GM04503 (cell line): Measurements from ENCODE around the gene TBXAS1.

ENCODE experiments used
- DNase-seq: peaks from one replicate; pipeline ENCODE4 v3.0.0-alpha.2; 2012; ENCODE audit warnings: low read depth

Gene TBXAS1

DNA sequence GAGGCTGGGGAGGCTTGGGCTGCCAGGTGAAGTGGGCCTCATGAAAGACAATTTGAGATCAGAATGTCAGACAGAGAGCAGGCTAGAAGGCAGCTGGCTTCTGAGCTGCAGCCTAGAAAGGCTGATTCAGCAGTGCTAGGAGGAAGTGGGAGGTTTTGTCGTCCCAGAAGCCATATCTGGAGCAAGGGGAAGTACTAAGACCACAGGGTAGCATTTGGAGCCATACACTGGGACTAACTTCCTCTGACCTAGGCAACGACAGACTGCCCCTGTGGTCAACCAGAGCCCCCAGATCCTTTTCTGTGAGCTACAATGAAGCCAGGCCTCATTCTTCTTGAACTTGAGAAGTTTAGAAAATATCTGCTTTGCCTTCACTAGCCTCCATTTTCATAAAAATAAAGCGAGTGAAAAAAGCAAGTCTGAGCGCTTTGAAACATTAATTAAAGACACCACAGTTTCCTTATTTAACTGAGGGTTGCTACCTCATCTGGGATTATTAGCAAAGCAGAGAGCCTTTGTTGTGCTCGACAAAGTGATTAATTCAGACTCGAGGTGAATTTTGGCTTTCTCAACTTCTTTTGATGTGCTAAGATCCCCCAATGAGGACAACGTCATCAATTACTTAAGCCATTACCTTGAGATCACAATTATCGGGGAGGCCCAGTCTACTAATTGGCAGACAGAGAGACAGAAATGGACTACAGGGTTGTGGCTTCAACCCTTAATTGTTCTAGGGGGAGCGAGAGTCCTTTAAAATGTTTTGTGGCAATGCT lies 26.6 kb downstream of the TBXAS1 start:
- no peak for DNase-seq

DNA sequence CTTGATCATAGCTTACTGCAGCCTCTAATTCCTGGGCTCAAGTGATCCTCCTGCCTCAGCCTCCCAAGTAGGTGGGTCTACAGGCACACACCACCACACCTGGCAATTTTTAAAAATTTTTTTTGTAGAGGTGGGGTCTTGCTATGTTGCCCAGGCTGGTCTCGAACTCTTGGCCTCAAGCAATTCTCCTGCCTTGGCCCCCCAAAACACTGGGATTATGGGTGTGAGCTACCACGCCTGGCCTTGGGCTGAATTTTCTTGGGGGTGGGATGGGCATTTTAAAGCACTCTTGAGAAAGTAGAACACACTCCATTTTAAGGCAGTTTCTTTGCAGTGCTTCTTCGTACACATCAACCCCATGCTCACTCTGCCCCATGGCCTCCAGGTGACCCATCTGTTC lies 28.7 kb downstream of the TBXAS1 start:
- no peak for DNase-seq

DNA sequence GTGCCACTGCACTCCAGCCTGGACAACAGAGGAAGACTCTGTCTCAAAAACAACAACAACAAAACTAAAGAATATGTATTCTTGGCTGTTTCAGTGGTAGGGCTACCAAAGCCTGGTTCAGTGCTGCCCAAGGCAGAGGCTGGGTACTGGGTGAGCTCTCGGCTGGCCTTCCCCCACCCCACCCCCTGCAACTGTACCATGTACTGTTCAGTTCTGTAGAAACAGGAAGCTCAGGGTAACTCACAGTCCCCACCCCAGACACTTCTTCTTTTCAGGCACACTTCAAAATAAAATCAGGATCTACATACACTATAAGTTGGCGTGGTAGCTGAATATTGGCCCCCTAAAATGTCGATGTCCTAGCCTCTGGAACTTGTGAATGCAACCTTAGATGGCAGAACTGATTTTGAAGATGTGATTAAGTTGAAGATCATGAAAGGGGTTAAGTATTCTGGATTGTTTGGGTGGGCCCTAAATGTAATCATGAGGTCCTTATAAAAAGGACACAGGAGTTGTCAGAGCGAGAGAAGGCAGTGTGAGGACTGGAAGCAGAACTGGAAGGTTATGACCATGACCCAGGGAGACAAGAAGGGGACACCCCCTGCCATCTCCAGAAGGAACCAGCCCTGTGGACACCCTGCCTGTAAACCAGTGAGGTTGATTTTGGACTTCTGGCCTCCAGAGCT lies 31.2 kb downstream of the TBXAS1 start:
- no peak for DNase-seq

DNA sequence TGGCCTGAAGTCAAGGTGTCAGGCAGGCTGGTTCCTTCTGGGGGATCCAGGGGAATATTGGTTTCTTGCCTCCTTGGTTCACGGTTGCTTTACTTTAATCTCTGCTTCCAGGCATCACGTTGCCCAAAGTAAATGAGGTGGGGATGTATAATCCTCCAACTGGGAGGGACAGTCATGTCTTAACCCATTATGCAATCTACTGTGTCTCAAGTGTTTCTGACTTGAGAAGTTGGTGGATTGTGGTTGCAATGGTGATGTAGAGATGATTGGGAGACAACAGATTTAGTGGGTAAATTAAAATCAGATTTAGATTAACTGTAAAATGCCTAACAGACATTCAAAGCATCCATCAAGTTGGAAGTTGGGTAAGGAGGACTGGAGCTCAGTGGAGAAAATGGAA lies 32.7 kb downstream of the TBXAS1 start:
- no peak for DNase-seq

DNA sequence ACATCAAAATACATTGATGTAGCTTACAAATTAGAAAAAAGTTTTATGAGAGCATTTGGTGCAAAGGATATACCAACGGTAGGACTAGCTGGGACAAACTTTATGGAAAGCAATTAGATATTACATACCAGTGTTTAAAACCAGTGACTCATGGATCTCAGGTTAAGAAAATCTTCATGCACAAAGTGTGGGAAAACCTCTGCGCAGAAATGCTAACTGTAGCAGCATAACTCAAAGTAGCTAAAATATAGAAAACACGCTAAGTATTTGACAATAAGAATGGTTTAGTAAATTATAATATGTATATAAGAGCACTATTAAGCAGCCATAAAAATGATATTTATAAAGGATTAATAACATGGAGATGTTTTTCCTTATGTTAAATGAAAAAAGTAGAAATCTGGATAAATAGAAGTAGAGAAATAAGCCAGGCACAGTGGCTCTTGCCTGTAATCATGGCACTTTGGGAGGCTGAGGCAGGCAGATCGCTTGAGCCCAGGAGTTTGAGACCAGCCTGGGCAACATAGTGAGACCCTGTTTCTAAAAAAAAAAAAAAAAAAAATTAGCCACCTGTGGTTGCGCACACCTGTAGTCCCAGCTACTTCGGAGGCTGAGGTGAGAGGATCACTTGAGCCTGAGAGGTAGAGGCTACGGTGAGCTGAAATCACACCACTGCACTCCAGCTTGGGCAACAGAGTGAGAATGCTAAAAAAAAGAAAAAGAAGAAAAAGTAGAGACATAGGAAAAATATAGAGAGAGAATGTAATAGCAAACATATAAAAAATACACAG lies 37.2 kb downstream of the TBXAS1 start:
- DNase-seq, result no peak

DNA sequence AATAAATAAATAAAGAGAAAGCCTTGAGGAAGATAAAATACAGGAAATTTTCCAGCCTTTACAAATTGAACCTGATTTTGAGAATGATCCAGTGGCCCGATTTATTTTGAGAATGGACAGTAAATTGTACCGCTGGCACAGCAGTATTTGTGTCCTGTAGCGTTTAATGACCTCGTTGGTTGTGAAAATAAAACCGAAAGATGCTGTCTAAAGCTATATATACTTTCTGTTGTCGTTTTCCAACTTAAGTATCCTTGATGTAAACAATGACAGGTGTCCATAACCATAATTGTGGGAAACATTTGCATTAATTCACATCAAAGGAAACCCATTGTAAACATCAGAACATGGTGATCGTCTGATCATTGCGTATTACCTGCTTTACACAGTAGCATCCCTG lies 38.8 kb downstream of the TBXAS1 start:
- no peak for DNase-seq

DNA sequence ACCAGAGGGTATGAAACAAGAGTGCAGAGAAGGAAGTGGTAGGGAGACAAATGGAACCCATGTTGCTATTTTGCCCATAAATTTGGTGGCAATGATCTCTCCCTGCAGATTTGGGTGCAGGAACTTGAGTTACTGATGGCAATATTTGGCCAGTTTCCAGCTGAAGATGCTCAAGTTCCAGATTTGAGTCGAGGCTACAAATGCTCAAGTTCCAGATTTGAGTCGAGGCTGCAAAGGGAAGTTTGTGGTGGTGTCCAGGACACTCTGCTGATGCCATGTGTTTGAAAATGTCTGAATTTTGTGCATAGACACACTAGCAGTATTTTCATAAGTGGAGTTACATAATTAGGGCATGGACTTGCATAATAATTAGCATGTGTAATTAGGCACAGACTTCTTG lies 40.8 kb downstream of the TBXAS1 start:
- no peak for DNase-seq

DNA sequence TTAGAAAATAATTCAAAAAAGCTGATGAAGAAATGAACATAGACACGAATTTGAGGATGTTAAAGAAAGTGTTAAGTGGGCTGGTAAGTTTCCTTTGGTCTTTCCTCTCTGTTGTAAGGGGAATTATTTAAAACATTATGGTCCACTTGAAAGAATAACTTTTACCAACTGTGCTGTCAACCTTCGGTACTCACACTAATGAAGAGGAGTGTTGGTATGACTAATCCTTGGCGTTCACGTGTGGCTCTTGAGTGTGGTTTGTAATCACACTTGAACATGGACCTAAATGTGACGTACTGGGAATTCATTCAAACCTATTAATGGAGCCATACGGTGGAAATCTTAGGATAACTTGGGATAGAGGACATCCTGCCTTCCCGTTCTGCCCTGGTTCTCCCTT lies 41.3 kb downstream of the TBXAS1 start:
- no peak for DNase-seq

DNA sequence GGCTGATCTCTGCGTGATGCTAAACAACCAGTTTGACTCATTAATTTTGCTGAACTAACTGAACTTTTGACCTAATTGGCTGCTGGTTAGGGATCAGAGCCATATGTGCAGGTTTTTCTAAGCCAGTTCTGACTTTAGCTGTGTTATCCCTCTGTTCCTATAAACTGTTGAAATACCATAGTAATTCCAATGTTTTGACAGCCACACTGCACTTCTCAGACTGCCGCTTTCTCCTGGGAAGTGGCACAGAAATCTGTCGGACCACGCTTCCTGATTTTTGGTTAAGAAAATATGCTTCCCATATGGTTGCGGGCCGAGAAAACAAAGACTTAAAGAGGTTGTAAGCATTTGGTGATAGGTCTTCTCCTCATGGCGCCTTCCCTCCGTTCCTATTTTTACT lies 42.3 kb downstream of the TBXAS1 start:
- DNase-seq, result peak; percentile 49

DNA sequence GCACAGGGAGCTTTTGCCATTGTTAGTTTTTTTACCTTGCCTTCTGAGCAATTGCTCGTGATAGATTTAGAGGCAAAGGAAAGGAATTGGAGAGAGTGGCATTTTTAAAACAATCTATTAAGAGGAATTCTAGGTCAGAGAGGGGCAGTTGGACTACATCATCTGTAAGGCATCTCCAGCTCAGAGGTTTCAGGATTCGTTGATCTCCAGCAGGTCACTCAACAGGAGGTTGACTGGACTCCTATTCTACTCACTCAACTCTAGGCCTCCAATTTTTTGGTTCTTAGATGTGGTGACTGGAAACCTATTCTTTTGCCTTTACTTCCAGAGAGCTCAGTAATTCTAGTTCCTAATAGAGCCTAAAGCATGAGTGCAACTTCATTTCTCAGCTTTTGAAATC lies 42.8 kb downstream of the TBXAS1 start:
- DNase-seq, result no peak

DNA sequence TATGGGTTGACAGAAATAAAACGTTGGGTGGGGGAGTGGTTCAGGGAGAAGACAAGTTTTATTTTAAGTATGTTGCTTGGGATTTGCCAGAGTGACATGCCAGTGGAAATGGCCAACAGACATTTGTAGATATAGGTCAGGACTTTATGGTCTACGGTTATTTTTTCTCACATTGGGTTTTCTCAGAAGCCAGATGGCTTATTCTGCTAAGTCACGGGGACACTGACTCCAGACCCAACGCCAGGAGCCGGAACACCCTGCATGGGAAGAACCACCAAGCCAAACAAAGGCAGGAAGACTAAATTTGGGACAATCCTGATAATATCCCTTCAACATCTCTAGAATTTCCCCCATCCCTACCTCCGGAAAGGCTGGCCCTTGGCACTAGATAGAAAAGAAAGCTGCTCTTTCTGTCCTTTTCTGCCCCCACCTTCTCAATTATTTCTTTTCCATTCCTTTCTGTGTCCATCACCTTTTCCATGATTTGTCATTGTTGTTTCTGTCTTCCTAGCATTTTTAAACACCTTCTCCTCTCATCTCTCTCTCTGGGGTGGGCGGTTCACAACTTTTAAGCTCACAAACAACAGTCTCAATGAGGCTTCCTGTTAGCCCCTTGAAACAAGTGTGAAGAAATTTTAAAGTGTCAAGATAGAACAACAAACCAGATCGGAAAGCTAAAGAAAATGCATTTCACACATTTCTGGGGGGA lies 44.7 kb downstream of the TBXAS1 start:
- DNase-seq, result no peak

DNA sequence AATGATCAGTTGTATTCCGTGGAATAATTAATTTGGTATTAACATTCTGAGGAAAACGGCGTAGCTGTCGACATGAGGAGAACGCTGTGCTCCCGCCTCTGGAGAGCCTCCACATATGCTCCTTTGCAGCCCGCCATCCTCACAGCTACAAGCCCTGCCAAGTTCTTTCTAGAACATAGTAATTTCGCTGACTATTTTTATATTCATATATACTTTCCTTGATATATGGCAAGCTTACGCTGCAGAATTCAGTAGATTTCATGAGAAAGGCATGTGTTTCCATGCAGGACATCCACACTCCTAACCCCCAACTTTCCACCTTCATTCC lies 45.2 kb downstream of the TBXAS1 start:
- no peak for DNase-seq

DNA sequence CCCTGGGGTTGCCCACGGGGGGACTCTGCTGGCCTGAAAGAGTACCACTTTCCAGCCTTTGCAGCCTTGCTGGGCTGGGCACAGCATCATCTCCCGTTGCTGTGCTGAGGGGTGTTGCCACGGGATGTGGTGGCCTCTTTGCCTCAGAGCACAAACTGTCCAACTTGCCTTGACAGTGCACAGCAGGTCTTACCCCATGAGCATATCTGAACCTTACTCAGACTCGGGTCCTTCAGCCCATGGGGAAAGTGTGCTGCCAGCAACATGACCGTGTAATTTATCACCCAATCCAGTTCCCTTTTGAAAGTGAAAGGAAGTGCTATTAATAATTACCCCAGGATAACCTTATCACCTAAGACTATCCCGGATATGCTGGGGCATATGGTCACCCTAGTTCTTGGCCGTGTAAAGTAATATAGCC lies 46.8 kb downstream of the TBXAS1 start:
- DNase-seq, result no peak

DNA sequence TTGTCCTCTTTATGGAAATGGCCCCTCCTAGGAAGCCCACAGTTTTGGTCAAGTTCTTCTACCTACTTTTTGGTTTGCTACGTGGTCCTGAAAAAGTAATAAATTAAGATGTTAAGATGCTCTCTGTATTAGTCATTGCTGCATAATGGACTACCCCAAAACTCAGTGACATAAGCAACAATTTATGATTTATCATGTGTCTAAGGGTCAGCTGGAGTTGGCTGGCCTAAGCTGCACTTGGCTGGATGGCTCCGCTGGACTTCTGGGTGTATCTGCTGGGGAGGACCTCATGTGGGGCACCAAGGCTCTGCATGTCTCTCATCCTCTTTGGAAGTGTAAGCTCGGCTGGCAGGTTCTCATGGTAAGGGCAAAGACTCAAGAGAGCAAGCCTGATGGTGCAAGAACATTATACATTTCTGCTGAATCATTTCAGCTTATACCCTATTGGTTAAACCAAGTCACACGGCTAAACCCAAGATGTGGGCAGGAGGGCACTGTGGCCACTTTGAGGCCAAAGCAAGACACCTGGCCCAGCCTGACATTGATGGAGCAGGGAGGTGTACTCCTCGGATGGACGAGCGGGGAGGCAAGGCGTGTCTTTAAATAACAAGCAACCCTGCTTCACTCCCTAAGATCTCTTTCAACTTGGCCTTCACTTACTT lies 47.7 kb downstream of the TBXAS1 start:
- DNase-seq, result no peak

DNA sequence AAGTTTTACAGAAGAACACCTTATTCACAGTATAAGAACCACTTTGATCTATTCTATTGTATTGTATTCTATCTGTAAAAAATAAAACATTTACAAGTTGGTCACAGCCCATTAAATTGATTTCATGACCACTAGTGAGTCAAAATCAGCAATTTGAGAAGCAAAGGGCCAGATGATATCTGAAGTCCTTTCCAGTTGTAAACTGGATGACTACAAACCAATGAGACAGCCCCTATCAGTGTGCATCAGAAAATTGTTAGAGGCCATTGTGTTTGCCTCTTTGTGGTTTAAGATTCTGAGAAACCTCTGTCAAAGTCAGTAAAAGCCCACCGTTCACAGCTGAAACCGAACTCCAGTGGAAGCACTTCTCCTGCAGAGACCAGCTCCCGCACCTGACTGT lies 54.8 kb downstream of the TBXAS1 start:
- DNase-seq, result no peak

DNA sequence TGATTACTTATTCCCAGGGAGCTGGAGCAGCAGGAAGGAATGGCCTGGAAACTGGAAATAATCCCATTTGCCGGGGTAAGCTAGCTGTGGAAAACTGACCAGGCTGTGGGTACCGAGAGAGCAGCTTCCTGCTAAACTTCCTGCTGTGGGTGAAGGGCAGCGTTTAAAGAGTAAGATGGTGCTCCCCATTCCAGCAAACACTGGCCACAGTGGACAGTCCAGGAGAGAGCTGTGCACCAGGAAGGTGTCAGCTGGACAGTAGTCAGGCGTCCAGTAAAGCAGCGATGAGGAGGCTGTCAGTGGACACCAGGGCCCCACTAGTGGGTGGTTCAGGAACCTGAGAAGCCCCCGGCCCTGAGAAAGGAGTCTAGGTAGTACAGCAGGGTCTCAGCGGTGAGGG lies 55.4 kb downstream of the TBXAS1 start:
- no peak for DNase-seq

DNA sequence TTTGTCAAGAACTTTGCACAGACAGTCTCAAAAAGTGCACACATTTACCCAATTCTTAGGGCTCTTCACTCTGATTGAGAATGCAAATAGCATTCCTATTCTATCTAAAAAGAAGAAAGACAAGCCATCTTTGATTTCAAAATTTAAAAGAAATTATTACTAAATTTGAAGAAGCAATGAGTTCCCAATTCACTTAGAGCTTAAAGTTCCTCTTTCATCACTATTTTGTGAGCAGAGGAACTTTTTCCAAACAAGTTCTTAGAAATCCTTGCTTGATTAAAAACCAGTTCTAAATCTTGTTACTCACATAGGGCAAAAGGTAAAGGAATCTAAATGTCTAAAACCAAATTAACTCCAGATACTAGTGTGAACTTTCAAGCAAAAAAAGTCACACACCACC lies 56.4 kb downstream of the TBXAS1 start:
- no peak for DNase-seq

DNA sequence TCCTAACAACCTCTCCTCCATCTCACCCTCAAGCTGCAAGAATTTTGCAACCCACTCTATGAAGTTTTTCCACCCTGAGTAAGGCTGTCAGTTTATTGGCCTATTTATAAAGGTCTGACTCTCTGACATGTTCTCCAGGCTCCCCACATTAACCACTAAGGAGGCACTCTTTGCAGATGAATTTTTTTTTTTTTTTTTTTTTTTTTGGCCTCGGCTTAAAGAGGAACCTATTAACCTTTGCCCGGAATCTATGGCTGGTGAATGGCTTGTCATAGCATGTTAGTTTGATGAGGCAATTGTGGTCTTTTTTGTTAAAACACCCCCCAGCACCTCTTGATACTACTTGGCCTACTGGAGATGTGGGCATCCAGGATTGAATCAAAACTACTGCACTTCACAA lies 57.1 kb downstream of the TBXAS1 start:
- DNase-seq, result no peak

DNA sequence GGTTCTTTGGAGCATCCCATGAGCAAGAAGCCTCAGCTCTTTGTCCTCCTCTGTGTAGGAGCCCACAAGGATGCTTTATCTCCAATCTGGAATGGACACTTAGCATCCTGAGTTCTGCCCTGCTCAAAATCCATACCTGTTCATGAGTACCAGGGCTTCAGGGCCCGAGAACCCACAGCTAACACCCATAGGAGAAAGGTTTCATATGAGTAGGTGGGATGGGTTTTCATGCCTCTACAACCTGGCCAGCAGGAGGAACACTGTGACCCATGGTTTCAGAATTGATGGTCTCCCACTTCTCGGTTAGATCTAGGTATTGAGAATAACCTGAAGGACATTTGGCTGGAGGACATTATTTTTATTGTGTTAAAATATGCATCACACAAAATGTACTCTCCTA lies 57.8 kb downstream of the TBXAS1 start:
- DNase-seq, result no peak

DNA sequence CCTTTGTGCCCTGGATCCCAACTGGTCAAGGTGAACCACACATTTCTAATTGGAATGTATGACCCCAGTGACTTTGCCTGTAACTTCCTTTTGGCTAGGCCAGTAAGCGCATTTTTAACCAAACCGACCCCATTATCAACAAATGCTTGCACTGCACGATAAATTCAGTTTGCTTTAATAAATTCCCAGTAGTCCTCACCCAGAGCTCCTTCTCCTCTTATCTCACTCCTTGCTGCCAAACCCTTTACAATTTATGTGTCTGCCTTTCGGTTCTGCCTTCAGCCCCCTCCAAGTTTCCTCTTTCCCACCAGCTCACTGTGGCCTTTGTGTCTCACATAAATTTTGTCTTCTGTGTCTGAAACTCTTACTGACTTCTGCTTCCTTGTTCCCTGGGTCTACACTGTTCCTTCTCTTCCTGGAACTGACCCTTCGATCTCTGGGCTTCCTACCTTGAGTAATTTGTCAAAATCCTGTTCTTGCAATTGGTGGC lies 59.0 kb downstream of the TBXAS1 start:
- no peak for DNase-seq

DNA sequence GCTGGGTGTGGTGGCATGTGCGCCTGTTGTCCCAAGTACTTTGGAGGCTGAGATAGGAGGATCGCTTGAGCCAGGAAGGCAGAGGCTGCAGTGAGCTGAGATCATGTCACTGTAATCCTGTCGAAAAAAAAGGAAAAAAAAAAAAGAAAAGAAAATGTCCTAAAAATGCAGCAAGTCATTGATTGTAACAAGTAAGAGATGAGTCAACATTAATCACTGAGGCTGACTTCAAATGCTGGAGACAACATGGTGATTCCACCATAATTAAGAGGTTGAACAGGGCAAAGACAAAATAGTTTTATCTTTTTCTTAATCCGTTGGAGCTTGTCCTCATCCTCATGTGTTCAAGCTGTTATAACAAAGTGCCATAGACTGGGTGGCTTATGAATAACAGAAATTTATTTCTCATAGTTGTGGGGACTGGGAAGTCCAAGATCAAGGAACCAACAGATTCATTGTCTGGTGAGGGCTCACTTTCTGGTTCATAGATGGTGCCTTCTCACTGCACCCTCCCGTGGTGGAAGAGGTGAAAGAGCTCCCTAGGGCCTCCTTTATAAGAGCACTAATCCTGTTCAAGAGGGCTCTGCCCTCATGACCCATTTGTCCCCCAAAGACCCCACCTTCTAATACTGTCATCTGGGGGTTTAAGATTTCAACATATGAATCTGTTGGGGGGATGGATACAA lies 60.3 kb downstream of the TBXAS1 start:
- peak; percentile 16 for DNase-seq
